SK-N-MC (cell line): ENCODE measurements around the gene MAPKAPK5.

Source experiments
- EZH2 ChIP-seq: fragments of 200-600 bp; sonication (generic); IDR thresholded peaks from one replicate; pipeline ENCODE4 v1.6.1; 2017; ENCODE audit warnings: antibody characterized with exemption
- POLR2AphosphoS5 ChIP-seq: IDR thresholded peaks from 2 replicates; pipeline ENCODE4 v1.6.1; 2012; ENCODE audit warnings: mild to moderate bottlenecking, low read depth, low read length, borderline replicate concordance

- no peak for TF ChIP-seq POLR2AphosphoS5
- TF ChIP-seq EZH2: no peak
Measured at GRCh38 chr12:111887926-111888745, 46.1 kb downstream of the MAPKAPK5 start.
